Upper lobe of left lung (tissue), 4 donors: ENCODE data around the gene PPP2R3B.

Experiments
- EP300 ChIP-seq, 4 donors: sonication (generic); formaldehyde crosslinking; IDR thresholded peaks; one replicate each; pipeline ENCODE4 v1.5.1; 2017; ENCODE audit warnings: antibody characterized with exemption in 4 of 4, control low read depth in 2 of 4
- POLR2A ChIP-seq, 4 donors: fragments of 450-650 bp; IDR thresholded peaks; one replicate each; pipeline ENCODE4 v1.5.1; 2016 to 2017; ENCODE audit warnings: antibody characterized with exemption in 4 of 4, mild to moderate bottlenecking in 2 of 4
- TF ChIP-seq, protein P1 (sequence below), 6 experiments: fragments of 450-650 bp in 4 of 6; fragments of 200-600 bp in 2 of 6; sonication (generic) in 2 of 6; IDR thresholded peaks; one replicate each; pipeline ENCODE4 v1.5.1; 2016 to 2019; ENCODE audit warnings: antibody characterized with exemption in 6 of 6

DNA sequence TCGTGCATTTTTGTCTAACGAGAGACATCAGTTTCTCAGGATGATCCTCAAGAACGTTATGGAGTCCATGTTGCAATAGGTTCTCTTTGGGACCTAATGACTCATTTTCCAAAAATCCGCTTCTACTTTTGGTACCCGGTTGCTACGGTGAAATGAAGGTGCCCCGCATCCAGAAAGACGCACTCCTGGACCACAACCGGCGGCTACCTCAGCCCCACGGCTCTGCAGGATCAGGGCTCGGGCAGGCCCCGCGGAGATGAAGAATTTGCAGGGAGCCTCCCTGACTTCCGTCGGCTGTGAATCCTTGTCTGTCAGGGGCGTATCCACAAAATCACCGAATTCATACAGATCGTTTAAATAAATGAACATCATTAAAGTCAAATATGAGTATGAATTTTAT, 83.7 kb downstream of the PPP2R3B start:
- TF ChIP-seq POLR2A (IDR thresholded peaks at IDR 0.05) (no peak), EP300 (IDR thresholded peaks at IDR 0.05) (no peak)
- TF ChIP-seq, protein P1, sequence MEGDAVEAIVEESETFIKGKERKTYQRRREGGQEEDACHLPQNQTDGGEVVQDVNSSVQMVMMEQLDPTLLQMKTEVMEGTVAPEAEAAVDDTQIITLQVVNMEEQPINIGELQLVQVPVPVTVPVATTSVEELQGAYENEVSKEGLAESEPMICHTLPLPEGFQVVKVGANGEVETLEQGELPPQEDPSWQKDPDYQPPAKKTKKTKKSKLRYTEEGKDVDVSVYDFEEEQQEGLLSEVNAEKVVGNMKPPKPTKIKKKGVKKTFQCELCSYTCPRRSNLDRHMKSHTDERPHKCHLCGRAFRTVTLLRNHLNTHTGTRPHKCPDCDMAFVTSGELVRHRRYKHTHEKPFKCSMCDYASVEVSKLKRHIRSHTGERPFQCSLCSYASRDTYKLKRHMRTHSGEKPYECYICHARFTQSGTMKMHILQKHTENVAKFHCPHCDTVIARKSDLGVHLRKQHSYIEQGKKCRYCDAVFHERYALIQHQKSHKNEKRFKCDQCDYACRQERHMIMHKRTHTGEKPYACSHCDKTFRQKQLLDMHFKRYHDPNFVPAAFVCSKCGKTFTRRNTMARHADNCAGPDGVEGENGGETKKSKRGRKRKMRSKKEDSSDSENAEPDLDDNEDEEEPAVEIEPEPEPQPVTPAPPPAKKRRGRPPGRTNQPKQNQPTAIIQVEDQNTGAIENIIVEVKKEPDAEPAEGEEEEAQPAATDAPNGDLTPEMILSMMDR (IDR thresholded peaks at IDR 0.05) = no peak
